Measurements from ENCODE around the gene FBXO38. TPM values are rescaled to one million over a fixed set of nuclear protein-coding genes. Genes with fewer than 3 reads are reported as not detected.
"Not testable (repeated sequence)": the region's sequence is repeated elsewhere in the genome, so short reads cannot be mapped to it uniquely, and the experiment has no call there.

FBXO38 gene
- total RNA-seq, 1 donor from 2014 or later, result 26.1 TPM

GRCh38 chr5:148465381-148466235 lies 81.8 kb downstream of the FBXO38 start:
- TF ChIP-seq, protein P1, sequence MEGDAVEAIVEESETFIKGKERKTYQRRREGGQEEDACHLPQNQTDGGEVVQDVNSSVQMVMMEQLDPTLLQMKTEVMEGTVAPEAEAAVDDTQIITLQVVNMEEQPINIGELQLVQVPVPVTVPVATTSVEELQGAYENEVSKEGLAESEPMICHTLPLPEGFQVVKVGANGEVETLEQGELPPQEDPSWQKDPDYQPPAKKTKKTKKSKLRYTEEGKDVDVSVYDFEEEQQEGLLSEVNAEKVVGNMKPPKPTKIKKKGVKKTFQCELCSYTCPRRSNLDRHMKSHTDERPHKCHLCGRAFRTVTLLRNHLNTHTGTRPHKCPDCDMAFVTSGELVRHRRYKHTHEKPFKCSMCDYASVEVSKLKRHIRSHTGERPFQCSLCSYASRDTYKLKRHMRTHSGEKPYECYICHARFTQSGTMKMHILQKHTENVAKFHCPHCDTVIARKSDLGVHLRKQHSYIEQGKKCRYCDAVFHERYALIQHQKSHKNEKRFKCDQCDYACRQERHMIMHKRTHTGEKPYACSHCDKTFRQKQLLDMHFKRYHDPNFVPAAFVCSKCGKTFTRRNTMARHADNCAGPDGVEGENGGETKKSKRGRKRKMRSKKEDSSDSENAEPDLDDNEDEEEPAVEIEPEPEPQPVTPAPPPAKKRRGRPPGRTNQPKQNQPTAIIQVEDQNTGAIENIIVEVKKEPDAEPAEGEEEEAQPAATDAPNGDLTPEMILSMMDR (conservative IDR thresholded peaks at IDR 0.05; ENCODE audit: low read depth, low read length), result no peak
- DNase-seq (ENCODE audit: low read depth), result no peak

GRCh38 chr5:148466236-148466580 lies 82.5 kb downstream of the FBXO38 start:
- DNase-seq (ENCODE audit: low read depth), result no peak
- TF ChIP-seq, protein P1 (conservative IDR thresholded peaks at IDR 0.05; ENCODE audit: low read depth, low read length), result no peak
- no peak overlapping the region for H3K4me3 ChIP-seq (ENCODE audit: low read depth, low read length)

More at GRCh38 chr5:148465381-148466235, 81.8 kb downstream of the FBXO38 start:
- no peak overlapping the region for H3K4me3 ChIP-seq (ENCODE audit: low read depth, low read length)

GRCh38 chr5:148467958-148468357 lies 84.2 kb downstream of the FBXO38 start:
- TF ChIP-seq, protein P1 (conservative IDR thresholded peaks at IDR 0.05; ENCODE audit: low read depth, low read length), result no peak
- DNase-seq (ENCODE audit: low read depth), result no peak
- H3K4me3 ChIP-seq (ENCODE audit: low read depth, low read length), result no peak overlapping the region

DNA sequence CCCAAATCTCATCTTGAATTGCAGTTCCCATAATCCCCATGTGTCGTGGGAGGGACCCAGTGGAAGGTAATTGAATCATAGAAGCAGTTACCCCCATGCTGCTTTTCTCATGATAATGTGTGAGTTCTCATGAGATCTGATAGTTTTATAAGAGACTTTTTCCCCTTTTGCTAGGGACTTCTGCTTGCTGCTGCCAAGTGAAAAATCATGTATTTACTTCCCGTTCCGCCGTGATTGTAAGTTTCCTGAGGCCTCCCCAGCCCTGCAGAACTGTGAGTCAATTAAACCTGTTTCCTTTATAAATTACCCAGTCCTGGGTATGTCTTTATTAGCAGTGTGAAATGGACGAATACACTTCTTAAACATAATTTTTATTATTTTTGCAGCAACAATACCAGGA lies 85.0 kb downstream of the FBXO38 start:
- H3K4me3 ChIP-seq (ENCODE audit: low read depth, low read length); DNase-seq (ENCODE audit: low read depth): not testable (repeated sequence)

GRCh38 chr5:148469501-148469935 lies 85.8 kb downstream of the FBXO38 start:
- TF ChIP-seq, protein P1 (conservative IDR thresholded peaks at IDR 0.05; ENCODE audit: low read depth, low read length), result no peak
- DNase-seq (ENCODE audit: low read depth), result no peak
- no peak overlapping the region for H3K4me3 ChIP-seq (ENCODE audit: low read depth, low read length)

GRCh38 chr5:148471379-148471778 lies 87.6 kb downstream of the FBXO38 start:
- TF ChIP-seq, protein P1 (conservative IDR thresholded peaks at IDR 0.05; ENCODE audit: low read depth, low read length), result no peak
- H3K4me3 ChIP-seq (ENCODE audit: low read depth, low read length), result no peak overlapping the region
- no peak for DNase-seq (ENCODE audit: low read depth)

DNA sequence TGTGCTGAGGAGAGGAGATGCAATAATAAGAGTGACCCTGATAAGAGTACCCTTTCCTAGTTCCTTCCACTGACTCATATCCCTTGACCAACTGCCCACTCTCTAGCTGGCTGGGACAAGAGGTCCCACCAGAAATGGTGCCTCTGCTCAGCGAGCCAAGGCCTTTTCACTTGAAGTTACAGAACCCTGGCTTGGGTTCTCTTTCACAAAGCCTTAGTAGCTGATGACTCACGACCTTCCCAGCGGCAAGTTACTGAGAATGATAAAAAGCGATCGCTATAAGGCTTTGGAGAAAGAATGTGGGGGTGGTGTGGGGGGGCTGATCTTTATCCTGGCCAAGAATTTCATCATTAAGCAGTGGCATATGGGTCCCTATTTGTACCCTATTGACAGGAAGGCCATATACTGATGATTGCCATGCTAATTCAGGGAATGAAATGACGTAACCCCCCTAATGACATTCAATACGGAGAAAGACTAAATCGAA lies 90.3 kb downstream of the FBXO38 start:
- H3K4me3 ChIP-seq (ENCODE audit: low read depth, low read length), result no peak overlapping the region
- TF ChIP-seq, protein P1 (conservative IDR thresholded peaks at IDR 0.05; ENCODE audit: low read depth, low read length), result no peak
- DNase-seq (ENCODE audit: low read depth), result no peak
